Fibroblast of skin of scalp (primary cell): ENCODE data around the gene ITCH.
"Not testable (repeated sequence)": the region's sequence is repeated elsewhere in the genome, so short reads cannot be mapped to it uniquely, and the experiment has no call there.

Experiments
- DNase-seq: peaks from one replicate; pipeline ENCODE4 v3.0.0-alpha.2; 2013

ITCH gene

DNA sequence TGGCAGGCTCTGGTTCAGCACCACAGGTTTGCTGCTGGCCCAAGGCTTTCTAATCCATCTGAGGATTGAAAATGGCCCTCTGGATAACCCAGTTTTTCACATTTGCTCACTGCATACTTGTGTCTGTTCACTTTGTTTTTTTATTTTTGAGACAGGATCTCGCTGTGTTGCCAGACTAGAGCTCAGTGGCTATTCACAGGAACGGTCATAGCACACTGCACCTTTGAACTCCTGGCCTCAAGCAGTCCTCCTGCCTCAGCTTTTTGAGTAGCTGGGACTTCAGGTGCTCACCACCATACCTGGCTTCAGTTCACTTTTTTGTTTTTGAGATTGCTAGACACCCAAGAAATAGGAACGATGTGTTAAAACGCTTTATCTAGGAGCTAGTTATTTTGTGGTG lies 57.9 kb downstream of the ITCH start:
- DNase-seq, result no peak

DNA sequence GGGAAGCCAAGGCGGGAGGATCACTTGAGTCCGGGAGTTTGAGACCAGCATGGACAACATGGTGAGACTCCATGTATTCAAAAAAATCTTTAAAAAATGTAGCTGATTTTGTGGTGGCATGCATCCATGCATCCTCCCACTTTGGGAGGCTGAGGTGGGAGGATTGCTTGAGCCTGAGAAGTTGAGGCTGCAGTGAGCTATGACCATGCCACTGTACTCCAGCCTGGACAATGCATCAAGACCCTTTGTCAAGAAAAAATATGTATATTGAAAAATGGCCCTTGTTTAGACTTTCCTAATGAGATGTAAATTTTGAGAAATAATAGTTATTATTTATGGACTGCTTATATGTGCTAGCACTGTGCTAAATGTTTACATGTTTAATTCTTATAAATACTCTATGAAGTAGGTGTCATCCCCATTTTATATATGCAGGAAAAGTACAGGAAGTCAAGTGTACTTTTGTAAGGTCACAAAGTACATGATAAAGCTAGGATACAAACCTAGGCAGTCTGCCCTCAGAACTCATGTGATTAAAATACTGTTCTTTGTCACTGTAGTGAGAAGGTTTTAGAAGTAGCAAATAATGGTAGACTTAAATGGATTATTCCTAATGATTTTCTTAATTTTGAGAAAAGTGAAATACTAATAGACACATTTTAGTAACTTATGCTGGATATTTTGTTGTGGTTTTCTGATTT lies 58.8 kb downstream of the ITCH start:
- no peak for DNase-seq

DNA sequence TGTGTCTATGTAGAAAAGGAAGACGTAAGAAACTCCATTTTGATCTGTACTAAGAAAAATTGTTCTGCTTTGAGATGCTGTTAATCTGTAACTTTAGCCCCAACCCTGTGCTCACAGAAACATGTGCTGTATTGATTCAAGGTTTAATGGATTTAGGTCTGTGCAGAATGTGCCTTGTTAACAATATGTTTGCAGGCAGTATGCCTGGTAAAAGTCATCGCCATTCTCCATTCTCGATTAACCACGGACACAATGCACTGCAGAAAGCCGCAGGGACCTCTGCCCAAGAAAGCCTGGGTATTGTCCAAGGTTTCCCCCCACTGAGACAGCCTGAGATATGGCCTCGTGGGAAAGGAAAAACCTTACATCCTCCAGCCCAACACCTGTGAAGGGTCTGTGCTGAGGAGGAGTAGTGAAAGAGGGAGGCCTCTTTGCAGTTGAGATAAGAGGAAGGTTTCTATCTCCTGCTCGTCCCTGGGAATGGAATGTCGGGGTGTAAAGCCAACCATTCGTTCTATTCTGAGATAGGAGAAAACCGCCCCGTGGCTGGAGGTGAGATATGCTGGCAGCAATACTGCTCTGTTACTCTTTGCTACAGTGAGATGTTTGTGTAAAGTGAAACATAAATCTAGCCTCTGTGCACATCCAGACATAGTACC lies 62.1 kb downstream of the ITCH start:
- not testable (repeated sequence) for DNase-seq

GRCh38 chr20:34426026-34426425 lies 63.0 kb downstream of the ITCH start:
- DNase-seq, result no peak

DNA sequence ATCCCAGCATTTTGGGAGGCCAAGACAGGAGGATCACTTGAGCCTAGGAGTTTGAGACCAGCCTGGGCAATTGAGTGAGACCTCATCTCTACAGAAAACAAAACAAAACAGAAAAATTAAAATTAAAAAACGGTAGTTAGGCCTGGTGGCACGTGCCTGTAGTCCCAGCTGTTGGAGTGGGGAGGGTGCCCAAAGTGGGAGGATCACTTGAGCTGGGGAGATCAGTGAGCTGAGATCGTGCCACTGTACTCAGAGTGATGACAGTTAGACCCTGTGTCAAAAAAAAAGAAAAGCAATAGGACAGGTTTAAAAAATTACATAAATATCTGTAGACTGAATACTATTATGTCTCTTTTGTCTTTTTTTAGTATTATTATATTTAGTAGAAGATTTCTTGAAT lies 64.3 kb downstream of the ITCH start:
- DNase-seq, result no peak

DNA sequence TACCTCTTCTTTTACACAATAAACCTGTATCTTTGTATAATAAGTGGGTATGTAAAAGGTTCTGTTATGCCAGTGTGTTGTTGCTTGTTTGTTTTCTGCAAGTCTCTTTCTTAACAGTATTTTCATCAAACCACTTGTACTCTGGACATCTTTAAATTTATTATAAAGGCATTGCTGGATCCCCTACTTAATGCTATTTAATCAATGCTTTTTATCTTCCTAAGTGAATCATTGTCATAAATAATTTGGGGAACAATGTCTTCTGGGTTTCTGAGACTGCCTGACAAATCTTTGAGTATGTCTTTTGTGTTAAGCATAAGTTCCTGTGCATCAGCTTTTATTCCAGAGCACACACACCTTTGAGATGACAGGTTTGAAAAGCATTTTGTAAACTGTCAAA lies 64.7 kb downstream of the ITCH start:
- no peak for DNase-seq

DNA sequence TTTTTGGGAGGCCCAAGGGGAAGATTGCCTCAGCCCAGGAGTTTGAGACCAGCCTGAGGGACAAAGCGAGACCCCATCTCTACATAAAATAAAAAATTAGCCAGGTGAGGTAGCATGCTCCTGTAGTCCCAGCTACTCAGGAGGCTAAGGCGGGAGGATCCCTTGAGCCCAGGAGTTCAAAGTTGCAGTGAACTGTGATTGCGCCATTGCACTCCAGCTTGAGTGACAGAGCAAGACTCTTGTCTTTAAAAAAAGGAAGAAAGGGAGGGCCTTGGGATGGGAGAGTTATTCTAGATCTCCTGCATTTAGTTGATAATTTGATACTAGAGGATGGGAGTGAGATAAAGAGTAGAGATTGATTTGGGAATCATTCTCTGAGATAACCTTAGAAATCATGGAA lies 68.1 kb downstream of the ITCH start:
- DNase-seq, result no peak

- not testable (repeated sequence) for DNase-seq
These were observed 69.6 kb downstream of the ITCH start for GRCh38 chr20:34432663-34433062.

GRCh38 chr20:34433391-34433790 lies 70.3 kb downstream of the ITCH start:
- DNase-seq, result no peak

DNA sequence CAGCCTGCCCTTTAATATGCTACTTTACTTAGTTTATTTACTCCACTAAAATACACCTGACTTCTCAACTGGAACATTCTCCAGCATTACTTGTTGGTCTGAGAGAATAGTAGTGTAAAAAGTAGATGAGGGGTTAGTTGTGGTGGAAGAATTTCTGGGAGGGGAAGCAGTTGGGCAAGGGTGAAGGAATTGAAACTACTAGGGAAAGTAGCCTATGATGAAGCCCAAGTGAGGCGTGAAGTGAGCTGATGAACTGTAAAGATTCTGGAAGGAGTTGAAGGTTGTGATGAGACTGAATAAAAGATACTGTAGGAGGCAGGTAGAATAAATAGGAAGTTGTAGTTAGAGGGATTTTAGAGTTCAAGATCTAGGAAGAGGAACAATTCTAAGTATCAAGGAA lies 72.5 kb downstream of the ITCH start:
- no peak for DNase-seq

GRCh38 chr20:34437330-34437986 lies 74.4 kb downstream of the ITCH start:
- peak; percentile 23 for DNase-seq

GRCh38 chr20:34439168-34439567 lies 76.1 kb downstream of the ITCH start:
- DNase-seq, result no peak

GRCh38 chr20:34441423-34441822 lies 78.3 kb downstream of the ITCH start:
- DNase-seq, result not testable (repeated sequence)

- DNase-seq, result no peak
These were observed 80.5 kb downstream of the ITCH start for GRCh38 chr20:34443546-34443945.

DNA sequence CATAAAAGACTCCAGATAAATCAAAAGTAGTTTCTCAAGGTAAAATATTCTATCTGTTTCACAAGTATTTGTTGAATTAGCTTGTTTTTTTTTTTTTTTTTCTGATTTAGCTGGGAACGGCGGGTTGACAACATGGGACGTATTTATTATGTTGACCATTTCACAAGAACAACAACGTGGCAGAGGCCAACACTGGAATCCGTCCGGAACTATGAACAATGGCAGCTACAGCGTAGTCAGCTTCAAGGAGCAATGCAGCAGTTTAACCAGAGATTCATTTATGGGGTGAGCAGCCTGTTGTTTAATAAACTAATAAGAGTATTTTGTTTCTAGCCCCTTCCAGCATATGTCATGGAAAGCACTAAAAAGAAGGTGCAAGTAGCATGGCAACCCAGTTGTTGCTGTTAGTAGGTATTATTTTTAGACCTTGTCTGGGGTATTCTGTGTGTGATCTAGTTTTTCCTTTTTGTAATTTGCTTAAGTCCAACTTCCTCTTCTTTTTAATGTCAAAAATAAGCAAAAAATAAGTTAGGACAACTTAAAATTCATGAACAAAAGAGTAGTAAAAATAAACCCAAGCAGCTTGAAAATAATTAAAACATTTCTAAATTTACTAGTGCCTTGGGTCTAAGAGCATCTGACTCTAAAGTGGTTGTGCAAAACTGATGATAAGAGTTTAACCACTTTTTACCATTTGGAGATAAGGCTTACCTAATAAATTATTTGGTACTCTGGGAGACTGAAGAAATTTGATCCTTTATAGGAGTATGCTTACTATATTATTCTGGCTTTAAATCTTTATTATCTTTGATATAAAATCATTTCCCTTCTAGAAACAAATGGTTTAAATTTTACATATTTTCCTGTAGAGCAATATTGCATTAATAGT lies 82.3 kb downstream of the ITCH start:
- no peak for DNase-seq

DNA sequence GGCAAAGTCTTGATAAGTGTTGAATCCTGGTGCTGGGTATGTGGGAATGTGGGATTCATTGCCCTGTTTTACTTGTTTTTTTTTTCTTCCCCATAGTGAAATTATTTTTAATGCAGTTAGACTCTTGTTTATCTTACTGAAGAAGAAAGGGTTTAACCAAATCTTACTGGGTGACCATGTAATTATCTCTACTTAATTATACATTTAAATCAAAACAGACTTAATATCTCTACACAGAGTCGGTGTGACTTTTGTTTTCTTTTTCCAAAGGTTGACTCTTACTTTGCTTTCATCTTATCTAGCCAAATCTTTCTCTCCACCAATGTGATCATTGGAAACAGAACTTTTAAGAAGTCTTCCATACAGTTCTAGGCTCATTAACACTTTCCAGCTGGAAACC lies 85.4 kb downstream of the ITCH start:
- no peak for DNase-seq

GRCh38 chr20:34449674-34450592 lies 86.9 kb downstream of the ITCH start:
- no peak for DNase-seq

- peak; percentile 38 for DNase-seq
These were observed 89.4 kb downstream of the ITCH start for GRCh38 chr20:34452281-34452982.

DNA sequence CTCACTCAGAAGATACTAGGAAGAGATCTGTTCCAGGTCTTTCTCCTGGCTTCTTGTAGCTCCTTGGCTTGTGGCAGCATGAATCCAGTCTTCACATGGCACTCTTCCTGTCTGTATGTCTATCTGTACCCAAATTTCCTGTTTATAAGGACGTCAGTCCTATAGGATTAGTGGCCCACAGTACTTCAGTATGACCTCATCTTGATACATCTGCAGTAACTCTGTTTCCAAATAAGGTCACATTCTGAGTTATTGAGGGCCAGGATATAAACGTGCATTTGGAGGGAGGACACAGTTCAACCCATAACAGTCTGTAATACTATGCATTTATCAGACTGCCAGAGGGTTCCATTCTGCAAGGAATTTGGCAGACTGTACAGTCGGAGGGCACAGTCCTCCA lies 95.6 kb downstream of the ITCH start:
- DNase-seq, result peak; percentile 67

- DNase-seq, result peak; percentile 20
These were observed 96.3 kb downstream of the ITCH start for GRCh38 chr20:34459209-34459897.

DNA sequence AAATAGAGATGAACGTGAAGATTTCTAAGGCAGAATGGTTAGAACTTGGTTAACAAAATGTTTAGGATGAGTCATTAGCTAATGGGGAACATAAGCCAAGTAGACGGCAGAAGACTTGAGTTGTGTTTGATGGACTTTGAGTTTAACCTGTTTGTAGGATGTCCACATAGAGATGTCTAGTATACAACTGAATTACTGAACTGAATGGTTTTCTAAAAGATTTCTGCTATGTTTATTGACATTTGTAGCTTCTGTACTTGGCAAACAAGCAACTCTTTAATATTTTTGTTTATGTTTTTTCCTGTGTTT lies 98.7 kb downstream of the ITCH start:
- DNase-seq, result no peak
